Measurements from ENCODE around the gene SEC24C.
"Not testable (repeated sequence)": the region's sequence is repeated elsewhere in the genome, so short reads cannot be mapped to it uniquely, and the experiment has no call there.

- TF ChIP-seq USF2 (IDR thresholded peaks at IDR 0.05; ENCODE audit: low read depth, low read length); CTCF (conservative IDR thresholded peaks at IDR 0.05; ENCODE audit: low read depth, low read length); ELK1 (IDR thresholded peaks at IDR 0.05; ENCODE audit: borderline replicate concordance, low read depth, low read length); MXI1 (IDR thresholded peaks at IDR 0.05; ENCODE audit: borderline replicate concordance, low read depth, low read length); CEBPB (IDR thresholded peaks at IDR 0.05; ENCODE audit: low read depth, low read length); RFX5 (IDR thresholded peaks at IDR 0.05; ENCODE audit: low read depth, low read length): not testable (repeated sequence)
These were observed 43.0 kb downstream of the SEC24C start for GRCh38 chr10:73787031-73787800.

Measured in IMR-90 (cell line).